Stimulated activated CD8-positive, alpha-beta memory T cell treated with anti-CD3 and anti-CD28 coated beads, Interleukin-4, amount 100 ng/mL, for 24 hours (primary cell): ENCODE results near the gene GSTCD.
"Not testable (repeated sequence)": the region's sequence is repeated elsewhere in the genome, so short reads cannot be mapped to it uniquely, and the experiment has no call there.

Source experiments
- DNase-seq: peaks from one replicate; pipeline ENCODE4 v3.0.0-alpha.2; 2020; ENCODE audit warnings: low read depth

The GSTCD gene

GRCh38 chr4:105715692-105716278 is 7.2 kb downstream of the GSTCD start:
- DNase-seq = no peak

- no peak for DNase-seq
These were observed 10.6 kb downstream of the GSTCD start for GRCh38 chr4:105719204-105719603.

- no peak for DNase-seq
These were observed 17.0 kb downstream of the GSTCD start for GRCh38 chr4:105725623-105726022.

- not testable (repeated sequence) for DNase-seq
These were observed 21.3 kb downstream of the GSTCD start for GRCh38 chr4:105729895-105730294.

- not testable (repeated sequence) for DNase-seq
These were observed 26.6 kb downstream of the GSTCD start for GRCh38 chr4:105735217-105735616.

- no peak for DNase-seq
These were observed 33.0 kb downstream of the GSTCD start for GRCh38 chr4:105741548-105741947.

- no peak for DNase-seq
These were observed 39.6 kb downstream of the GSTCD start for GRCh38 chr4:105748222-105748621.

- no peak for DNase-seq
These were observed 43.2 kb downstream of the GSTCD start for GRCh38 chr4:105751718-105752299.

GRCh38 chr4:105753361-105753760 is 44.8 kb downstream of the GSTCD start:
- DNase-seq = no peak

GRCh38 chr4:105755375-105755774 is 46.8 kb downstream of the GSTCD start:
- DNase-seq = no peak

- no peak for DNase-seq
These were observed 50.4 kb downstream of the GSTCD start for GRCh38 chr4:105758958-105759357.

- no peak for DNase-seq
These were observed 57.3 kb downstream of the GSTCD start for GRCh38 chr4:105765690-105766407.

- DNase-seq = no peak
These were observed 59.0 kb downstream of the GSTCD start for GRCh38 chr4:105767579-105767978.

- DNase-seq = not testable (repeated sequence)
These were observed 61.9 kb downstream of the GSTCD start for GRCh38 chr4:105770524-105770923.

GRCh38 chr4:105772065-105772464 is 63.5 kb downstream of the GSTCD start:
- DNase-seq = not testable (repeated sequence)

GRCh38 chr4:105775760-105776415 is 67.3 kb downstream of the GSTCD start:
- not testable (repeated sequence) for DNase-seq

GRCh38 chr4:105780176-105780575 is 71.6 kb downstream of the GSTCD start:
- no peak for DNase-seq

- no peak for DNase-seq
These were observed 76.2 kb downstream of the GSTCD start for GRCh38 chr4:105784761-105785160.

- DNase-seq = no peak
These were observed 77.2 kb downstream of the GSTCD start for GRCh38 chr4:105785792-105786191.

GRCh38 chr4:105786748-105787147 is 78.2 kb downstream of the GSTCD start:
- no peak for DNase-seq

- no peak for DNase-seq
These were observed 88.6 kb downstream of the GSTCD start for GRCh38 chr4:105797225-105797624.

- DNase-seq = no peak
These were observed 97.0 kb downstream of the GSTCD start for GRCh38 chr4:105805501-105806120.
